GM12801 (cell line): ENCODE measurements around the gene HSD17B7.

Experiments used
- TF ChIP-seq, protein P1 (sequence below): IDR thresholded peaks from one replicate; pipeline ENCODE4 v1.5.1; 2011; ENCODE audit warnings: control low read depth; ENCODE audit not compliant: insufficient read length; ENCODE audit errors: extremely low read depth

The HSD17B7 gene

DNA sequence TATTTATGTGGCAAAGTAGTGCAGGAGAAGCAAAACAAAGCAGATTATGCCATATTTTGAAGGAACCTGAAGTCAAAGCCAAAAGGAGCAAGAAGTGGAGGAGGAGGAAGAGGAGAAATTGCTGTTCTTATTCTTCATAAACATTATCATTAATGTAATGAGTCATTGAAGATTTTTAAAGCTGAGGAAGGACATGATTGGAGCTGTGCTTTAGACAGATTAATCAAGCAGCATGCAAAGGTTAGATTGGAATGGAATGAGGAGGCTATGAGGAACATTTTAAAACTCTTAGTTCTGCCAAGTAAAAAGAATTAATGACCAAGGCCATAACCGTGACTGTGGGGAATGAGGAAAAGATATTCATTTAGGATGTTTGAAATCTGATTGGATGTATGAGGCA, 33.0 kb upstream of the HSD17B7 start:
- TF ChIP-seq, protein P1, sequence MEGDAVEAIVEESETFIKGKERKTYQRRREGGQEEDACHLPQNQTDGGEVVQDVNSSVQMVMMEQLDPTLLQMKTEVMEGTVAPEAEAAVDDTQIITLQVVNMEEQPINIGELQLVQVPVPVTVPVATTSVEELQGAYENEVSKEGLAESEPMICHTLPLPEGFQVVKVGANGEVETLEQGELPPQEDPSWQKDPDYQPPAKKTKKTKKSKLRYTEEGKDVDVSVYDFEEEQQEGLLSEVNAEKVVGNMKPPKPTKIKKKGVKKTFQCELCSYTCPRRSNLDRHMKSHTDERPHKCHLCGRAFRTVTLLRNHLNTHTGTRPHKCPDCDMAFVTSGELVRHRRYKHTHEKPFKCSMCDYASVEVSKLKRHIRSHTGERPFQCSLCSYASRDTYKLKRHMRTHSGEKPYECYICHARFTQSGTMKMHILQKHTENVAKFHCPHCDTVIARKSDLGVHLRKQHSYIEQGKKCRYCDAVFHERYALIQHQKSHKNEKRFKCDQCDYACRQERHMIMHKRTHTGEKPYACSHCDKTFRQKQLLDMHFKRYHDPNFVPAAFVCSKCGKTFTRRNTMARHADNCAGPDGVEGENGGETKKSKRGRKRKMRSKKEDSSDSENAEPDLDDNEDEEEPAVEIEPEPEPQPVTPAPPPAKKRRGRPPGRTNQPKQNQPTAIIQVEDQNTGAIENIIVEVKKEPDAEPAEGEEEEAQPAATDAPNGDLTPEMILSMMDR, result no peak

DNA sequence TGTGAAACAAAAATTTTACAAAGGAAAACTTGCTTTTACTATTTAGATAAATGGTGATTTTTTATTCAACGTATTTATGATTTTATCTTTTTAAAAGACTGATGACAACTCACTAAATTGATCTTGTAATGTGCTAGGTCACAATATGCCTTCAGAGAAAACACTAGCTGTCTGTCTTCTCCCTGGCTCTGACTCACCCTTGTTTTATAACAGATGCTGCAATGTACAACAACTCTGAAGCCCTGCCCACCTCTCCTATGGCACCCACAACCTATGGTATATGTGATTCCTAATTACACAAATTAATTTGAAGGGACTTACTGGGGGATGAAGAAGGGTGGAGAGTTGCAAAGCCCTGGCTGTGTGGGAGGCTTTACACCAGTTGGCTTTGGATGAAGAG, 24.7 kb upstream of the HSD17B7 start:
- TF ChIP-seq, protein P1, result no peak

DNA sequence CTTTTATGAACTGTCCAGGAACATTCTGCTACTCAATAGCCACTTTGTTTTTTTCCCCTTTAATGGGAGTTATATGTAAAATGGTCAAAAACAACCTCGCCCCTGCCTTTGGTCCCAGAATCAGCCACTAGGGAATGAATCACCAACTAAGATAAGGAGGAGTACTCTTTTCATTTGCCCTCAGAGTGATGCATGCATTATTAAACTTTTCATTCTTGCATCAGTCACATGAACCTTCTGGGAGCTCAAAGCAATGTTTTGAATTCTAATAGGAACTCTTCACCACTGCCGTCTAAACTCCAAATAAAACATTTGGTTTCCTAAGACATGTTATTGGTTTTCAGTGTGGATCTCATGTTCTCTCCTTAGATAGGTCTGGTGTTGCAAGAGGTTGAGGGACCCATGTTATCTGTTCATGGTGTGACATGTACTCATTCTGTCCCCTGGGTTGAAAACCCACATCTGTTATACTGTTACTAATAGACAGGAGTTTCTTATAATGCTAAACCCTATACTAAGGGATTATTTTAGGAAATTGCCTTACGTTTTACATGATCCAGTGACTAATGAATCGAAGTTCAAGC, 17.8 kb upstream of the HSD17B7 start:
- TF ChIP-seq, protein P1, result no peak

DNA sequence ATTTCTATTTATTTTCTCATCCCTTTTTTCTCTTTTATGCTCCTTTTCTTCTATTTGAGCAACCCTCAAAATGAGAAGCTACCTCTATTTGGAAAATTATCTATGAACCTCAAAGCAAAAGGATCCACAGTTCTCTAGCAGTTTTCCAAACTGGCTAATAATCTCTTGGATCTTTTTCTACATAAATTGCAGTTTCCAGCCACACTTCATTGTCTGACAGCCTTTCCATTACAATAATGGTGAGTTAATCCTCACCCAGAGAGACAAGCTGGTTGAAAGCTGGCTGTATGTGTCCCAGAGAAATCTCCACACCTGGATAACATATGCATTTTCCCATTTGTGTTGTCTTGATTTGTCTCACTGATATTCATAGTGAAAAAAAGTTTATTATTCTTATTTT, 16.5 kb upstream of the HSD17B7 start:
- TF ChIP-seq, protein P1, result no peak

DNA sequence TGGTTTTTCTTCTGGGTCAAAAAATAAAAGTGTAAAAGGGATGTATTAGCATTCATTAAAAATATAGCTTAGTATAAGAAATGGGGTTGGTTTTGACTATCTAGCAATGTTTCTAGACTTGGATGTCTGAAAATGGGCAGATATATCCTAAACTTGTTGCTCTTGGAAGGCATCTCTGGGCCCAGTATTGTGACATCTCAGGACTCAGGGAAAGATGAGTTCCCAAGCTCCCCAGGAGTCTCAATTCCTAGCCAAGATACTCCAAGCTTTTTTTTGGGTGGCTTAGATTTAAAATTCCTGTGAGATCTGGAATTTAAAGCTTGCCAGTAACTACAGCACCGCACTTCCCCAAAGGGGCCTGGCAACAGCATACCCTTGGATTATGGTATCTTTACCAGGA, 11.5 kb upstream of the HSD17B7 start:
- TF ChIP-seq, protein P1, result no peak

DNA sequence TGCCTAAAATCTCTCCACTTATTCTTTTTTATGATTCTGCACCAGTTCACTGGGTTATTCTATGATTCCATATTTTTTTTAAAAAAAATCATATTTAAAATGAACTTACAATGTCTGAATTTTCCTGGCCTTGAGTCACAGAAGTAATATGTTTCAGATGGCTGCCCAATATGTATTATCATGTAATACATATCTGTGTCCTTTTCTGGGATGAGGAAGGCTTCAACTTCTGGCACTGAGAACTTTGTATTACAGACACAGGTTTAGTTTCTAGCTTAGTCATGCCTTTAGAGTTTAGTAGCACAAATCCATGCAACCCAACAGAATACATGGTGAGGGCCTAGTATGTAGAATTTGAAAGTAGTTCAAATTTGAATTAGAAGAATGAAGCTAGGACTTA, 7.8 kb upstream of the HSD17B7 start:
- TF ChIP-seq, protein P1, result no peak

DNA sequence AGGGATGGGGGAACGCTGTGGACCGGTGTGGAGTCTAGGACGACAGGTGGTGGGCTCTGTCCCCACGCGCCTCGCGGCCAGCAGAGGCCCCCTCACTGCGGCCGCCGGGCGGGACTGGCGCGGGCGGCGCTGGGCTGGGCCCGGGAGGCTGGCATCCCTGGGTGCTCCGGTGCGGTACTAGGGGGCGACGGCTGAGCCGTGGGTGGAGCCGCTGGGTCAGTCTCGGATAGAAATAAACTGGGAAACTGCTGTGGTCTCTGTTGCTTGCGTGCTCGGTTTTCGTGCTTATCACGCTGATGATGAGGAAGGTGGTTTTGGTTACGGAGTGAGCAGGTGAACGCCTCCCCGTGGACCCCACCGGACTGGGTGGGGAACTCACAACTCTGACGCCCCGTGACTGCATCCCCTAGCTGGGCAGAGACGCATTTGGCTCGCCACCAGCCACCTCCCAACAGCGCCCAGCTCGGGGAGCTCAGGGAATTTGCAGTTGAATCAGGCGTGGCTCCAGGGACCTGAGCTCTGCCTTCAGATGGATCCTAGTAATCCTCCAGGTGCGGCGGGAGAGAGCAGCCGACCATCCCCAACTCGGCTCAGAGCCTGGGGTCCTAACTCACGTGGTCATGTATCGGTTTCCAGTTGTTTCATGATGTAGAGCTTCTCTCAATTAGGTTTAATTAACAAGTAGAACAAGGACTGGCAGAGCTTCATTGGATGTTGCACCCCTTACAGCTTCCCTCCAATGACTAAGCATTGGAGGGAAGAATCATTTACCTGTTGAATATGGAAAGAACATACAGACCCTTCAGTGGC, 32.1 kb downstream of the HSD17B7 start:
- TF ChIP-seq, protein P1, result no peak
